K562 (cell line): ENCODE data around the gene RNF11. TPM values are rescaled to one million over a fixed set of nuclear protein-coding genes. Genes with fewer than 3 reads are reported as not detected.

Source experiments
- ATAC-seq: fragments of 200-7000 bp; cut with Tn5 transposase; 3 replicates; pipeline ENCODE4 v1.9.1; 2020; ENCODE audit warnings: moderate library complexity
- BruUV-seq: library from RNA; stranded (reverse); fragments of 400-500 nt; replicated peaks from 2 replicates; lab custom pipeline; 2021; lab: Mats Ljungman, UMichigan
- CTCF ChIA-PET: fragments of 300-600 bp; formaldehyde crosslinking; extraction: SDS; loops from one replicate; lab custom pipeline; 2021; ENCODE audit warnings: low intra/inter-chr PET ratio; lab: Yijun Ruan, JAX
- POLR2A ChIA-PET: fragments of 300-600, 350-650 bp; sonication (Branson Sonifier 250); formaldehyde crosslinking; extraction: SDS; loops from one replicate; lab custom pipeline; 2021; ENCODE audit warnings: antibody characterized with exemption, inconsistent platforms; lab: Yijun Ruan, JAX
- DNase-seq, 4 experiments: peaks; one replicate each; pipeline versions ENCODE4 v3.0.0 to v3.0.0-alpha.2; 2011 to 2018; ENCODE audit warnings: low spot score in 3 of 4, mixed read lengths in 3 of 4; ENCODE audit errors: extremely low read depth in 1 of 4
- FAIRE-seq: peaks from 2 replicates; lab custom pipeline; 2011; peaks lifted over from hg19 to GRCh38; lab: Jason Lieb, UNC
- H2AFZ ChIP-seq: 2 replicates; pipeline ENCODE4 v1.6.0; 2011; ENCODE audit warnings: low read depth, low read length, control low read depth, inconsistent platforms
- H3K27ac ChIP-seq: fragments of 200-600 bp; 3 replicates; pipeline ENCODE4 v1.8.0; 2011; ENCODE audit warnings: low read depth, mild to moderate bottlenecking, control low read depth, inconsistent platforms, low read length, moderate library complexity, mixed read lengths; ENCODE audit errors: extremely low read depth
- H3K27me3 ChIP-seq, 2 experiments: fragments of 300-600 bp in 1 of 2; 2 replicates in 1 of 2; 3 replicates in 1 of 2; pipeline versions ENCODE4 v1.6.0 to v1.8.0; 2011; ENCODE audit warnings: inconsistent platforms in 2 of 2, low read length in 2 of 2, mild to moderate bottlenecking in 1 of 2, mixed read lengths in 1 of 2, moderate library complexity in 1 of 2; ENCODE audit not compliant: control insufficient read depth in 2 of 2, insufficient read depth in 2 of 2
- H3K36me3 ChIP-seq: fragments of 300-600 bp; 3 replicates; pipeline ENCODE4 v1.8.0; 2011; ENCODE audit warnings: mild to moderate bottlenecking, low read length, inconsistent platforms; ENCODE audit not compliant: control insufficient read depth, insufficient read depth
- H3K4me1 ChIP-seq, 2 experiments: fragments of 200-600 bp in 1 of 2; replicated peaks in 1 of 2; 2 replicates in 1 of 2; 3 replicates in 1 of 2; pipeline versions ENCODE4 v1.5.1 to v1.8.0; 2011; ENCODE audit warnings: inconsistent platforms in 2 of 2, low read length in 2 of 2, mild to moderate bottlenecking in 1 of 2, mixed read lengths in 1 of 2, moderate library complexity in 1 of 2; ENCODE audit not compliant: control insufficient read depth in 2 of 2, insufficient read depth in 2 of 2
- H3K4me2 ChIP-seq: 2 replicates; pipeline ENCODE4 v1.6.1; 2011; ENCODE audit warnings: low read length, control low read depth, inconsistent platforms, mixed read lengths; ENCODE audit not compliant: insufficient read depth
- H3K4me3 ChIP-seq: fragments of 200-600 bp; sonication (generic), shearing (Covaris generic); 2 replicates; pipeline ENCODE4 v1.5.1; 2016; ENCODE audit warnings: control low read depth, inconsistent platforms
- H3K79me2 ChIP-seq: fragments of 200-600 bp; 3 replicates; pipeline ENCODE4 v1.8.0; 2011; ENCODE audit warnings: low read length, inconsistent platforms; ENCODE audit not compliant: control insufficient read depth, insufficient read depth
- H3K9ac ChIP-seq, 2 experiments: 2 replicates each; pipeline versions ENCODE4 v1.6.0 to v1.6.1; 2011; ENCODE audit warnings: low read depth in 2 of 2, low read length in 2 of 2, control low read depth in 1 of 2, inconsistent platforms in 1 of 2, mild to moderate bottlenecking in 1 of 2, mixed read lengths in 1 of 2; ENCODE audit not compliant: insufficient read depth in 1 of 2
- H3K9me1 ChIP-seq: one replicate; pipeline ENCODE4 v1.6.0; 2011; ENCODE audit warnings: inconsistent platforms, mild to moderate bottlenecking, low read length, moderate library complexity; ENCODE audit not compliant: control insufficient read depth, insufficient read depth
- H3K9me3 ChIP-seq: replicated peaks from 2 replicates; pipeline ENCODE4 v1.5.1; 2011; ENCODE audit warnings: low read depth, low read length, inconsistent platforms; ENCODE audit not compliant: control insufficient read depth, insufficient read depth
- H4K20me1 ChIP-seq: replicated peaks from 2 replicates; pipeline ENCODE4 v1.6.1; 2011; ENCODE audit warnings: low read length, inconsistent platforms, mixed read lengths; ENCODE audit not compliant: control insufficient read depth, insufficient read depth
- FOXK1 ChIP-seq: sonication (generic); formaldehyde crosslinking; IDR thresholded peaks from 2 replicates; pipeline ENCODE4 v1.8.0; 2022; ENCODE audit warnings: missing genetic modification reagents, mild to moderate bottlenecking, borderline replicate concordance
- PTRF ChIP-seq: fragments of 450-650 bp; IDR thresholded peaks from 2 replicates; pipeline ENCODE4 v1.6.1; 2016; ENCODE audit warnings: mild to moderate bottlenecking, missing genetic modification characterization, missing compliant biosample characterization
- STAG1 ChIP-seq: sonication (generic); formaldehyde crosslinking; IDR thresholded peaks from 2 replicates; pipeline ENCODE4 v1.5.0; 2020; ENCODE audit warnings: missing genetic modification reagents, borderline replicate concordance
- TARDBP ChIP-seq: fragments of 450-650 bp; IDR thresholded peaks from 2 replicates; pipeline ENCODE4 v1.6.1; 2016
- TCF7L2 ChIP-seq: fragments of 150-350 bp; IDR thresholded peaks from 2 replicates; pipeline ENCODE4 v1.6.1; 2016; ENCODE audit warnings: low read depth, mild to moderate bottlenecking, low read length, moderate library complexity
- ZBTB8A ChIP-seq: fragments of 450-650 bp; IDR thresholded peaks from 2 replicates; pipeline ENCODE4 v1.6.1; 2018; ENCODE audit warnings: mild to moderate bottlenecking, moderate library complexity; ENCODE audit not compliant: partially characterized antibody
- ZNF551 ChIP-seq: fragments of 250-450 bp; sonication (Bioruptor Pico); IDR thresholded peaks from 2 replicates; pipeline ENCODE4 v1.5.0; 2021; ENCODE audit warnings: mild to moderate bottlenecking, moderate library complexity
- ZNF589 ChIP-seq: fragments of 200-800 bp; sonication (Bioruptor generic); IDR thresholded peaks from 2 replicates; pipeline ENCODE4 v1.6.1; 2016; ENCODE audit warnings: low read depth, missing genetic modification characterization, missing compliant biosample characterization
- ZSCAN29 ChIP-seq: fragments of 450-650 bp; IDR thresholded peaks from 2 replicates; pipeline ENCODE4 v1.6.1; 2017
- WGBS: fragments of 100-300 bp; shearing (Covaris generic); methylation state at CpG from one replicate; pipeline ENCODE4 v1.1.6; 2016; ENCODE audit warnings: low coverage, mixed read lengths; ENCODE audit not compliant: insufficient coverage; ENCODE audit errors: missing lambda C conversion rate; 5-methylcytosine and 5-hydroxymethylcytosine counted together
- in situ Hi-C: fragments of 300-500 bp; cut with MboI; formaldehyde crosslinking; loops from 4 replicates; pipeline ENCODE4 v1.15.0; 2018; ENCODE audit warnings: inconsistent platforms, mixed read lengths
- intact Hi-C: fragments of 100-400 bp; cut with micrococcal nuclease; formaldehyde crosslinking; loops from 2 replicates; pipeline ENCODE4 v1.14.2; 2022
- polyA plus RNA-seq, 8 experiments: library from polyadenylated mRNA; depleted of rRNA in 4 of 8; stranded (reverse) in 5 of 8; unstranded in 3 of 8; fragments of >200 nt; fragmentation: Nextera tagmentation in 2 of 8; fragmentation: Illumina TruSeq in 1 of 8; extraction: Ambion mirVana in 2 of 8; extraction: Trizol in 1 of 8; gene quantifications; 2 replicates each; pipeline versions ENCODE4 v1.2.1 to v1.2.3, GENCODE V29; 2011 to 2014; ENCODE audit warnings: inconsistent platforms in 1 of 8, missing spikeins in 1 of 8
- total RNA-seq, 7 experiments: library from RNA; depleted of rRNA in 6 of 7; stranded (reverse); fragments of >200 nt in 6 of 7; fragmentation: Illumina TruSeq in 2 of 7; extraction: Trizol in 2 of 7; gene quantifications; 2 replicates each; pipeline versions ENCODE4 v1.2.1 to v1.2.3, GENCODE V29; 2011 to 2021; ENCODE audit warnings: low replicate concordance in 1 of 7
- TF ChIP-seq, protein P1 (sequence below): IDR thresholded peaks from 2 replicates; pipeline ENCODE4 v1.6.1; 2011; ENCODE audit warnings: borderline replicate concordance, low read depth, mild to moderate bottlenecking, moderate library complexity, low read length; ENCODE audit not compliant: insufficient read depth, poor library complexity, severe bottlenecking
- TF ChIP-seq, protein P2 (sequence below): fragments of 150-350 bp; IDR thresholded peaks from 2 replicates; pipeline ENCODE4 v1.6.1; 2014; ENCODE audit warnings: low read depth, mild to moderate bottlenecking, low read length, borderline replicate concordance
- TF ChIP-seq, protein P3 (sequence below): sonication (generic); formaldehyde crosslinking; IDR thresholded peaks from 2 replicates; pipeline ENCODE4 v1.8.0; 2022; ENCODE audit warnings: mild to moderate bottlenecking, low read depth, missing genetic modification reagents

The RNF11 gene
- total and polyA plus RNA-seq, 9 of the 15 experiments (the other 6 are each of a cell fraction or from before 2014, with no cell fraction given) = 5.7 to 34.3 (median 23.1) TPM

DNA sequence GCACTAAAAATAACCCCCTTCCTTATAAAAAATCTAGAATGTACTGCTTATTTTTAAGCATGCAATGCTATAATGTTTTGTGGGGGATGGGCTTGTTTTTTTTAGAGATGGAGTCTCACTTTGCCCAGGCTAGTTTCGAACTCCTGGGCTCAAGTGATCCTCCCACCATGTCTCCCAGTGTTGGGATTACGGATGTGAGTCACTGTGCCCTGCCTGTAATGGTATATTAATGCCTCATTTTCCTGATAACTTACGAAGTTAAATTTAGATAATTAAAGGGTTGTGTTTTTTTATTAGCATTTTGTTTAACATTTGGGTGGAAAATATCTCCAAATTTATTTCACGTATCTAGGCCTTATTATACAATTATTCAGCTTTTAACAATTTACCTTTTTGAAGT lies 6.5 kb downstream of the RNF11 start:
- H3K27me3 ChIP-seq = no peaks in the 10 kb centered on the region
- peaks cover 41% of the 10 kb centered on the region for H4K20me1 ChIP-seq
- ATAC-seq (no peak), FAIRE-seq (no peak), DNase-seq (no peak)
- no TSS peak for BruUV-seq
- peaks cover 4% of the 10 kb centered on the region for H3K9me1 ChIP-seq
- POLR2A ChIA-PET = interaction anchor here (1.2 kb wide), 1 partner anchor 18 kb away, joined by 3 read pairs; no protein-coding TSS in a partner anchor
- H3K9me3 ChIP-seq = no peaks in the 10 kb centered on the region
- CTCF ChIA-PET = no interaction called here
- intact Hi-C loops (no loop called here), in situ Hi-C loops (no loop called here)
- no peak overlapping the region for H3K9ac ChIP-seq
- peaks cover 92% of the 10 kb centered on the region for H3K79me2 ChIP-seq
- H2AFZ ChIP-seq = no peak overlapping the region
- H3K27ac ChIP-seq = no peak overlapping the region
- H3K4me2 ChIP-seq = no peak overlapping the region
- peaks cover 4% of the 10 kb centered on the region; the same call in 2 of the 3 replicates for H3K36me3 ChIP-seq
- peaks cover 3 to 21% of the 10 kb centered on the region in 2 experiments; a peak in 3 of 5 replicates for H3K4me1 ChIP-seq
- 75% methylated on average over 4 of the region's 4 CpGs for WGBS
- no peak overlapping the region for H3K4me3 ChIP-seq
- TF ChIP-seq ZBTB8A = no peak
- no peak for TF ChIP-seq ZNF589 (CRISPR knock-in tag)
- TF ChIP-seq ZSCAN29 = no peak
- no peak for TF ChIP-seq STAG1
- TF ChIP-seq ZNF551 (CRISPR knock-in tag) = no peak
- TF ChIP-seq, protein P1, sequence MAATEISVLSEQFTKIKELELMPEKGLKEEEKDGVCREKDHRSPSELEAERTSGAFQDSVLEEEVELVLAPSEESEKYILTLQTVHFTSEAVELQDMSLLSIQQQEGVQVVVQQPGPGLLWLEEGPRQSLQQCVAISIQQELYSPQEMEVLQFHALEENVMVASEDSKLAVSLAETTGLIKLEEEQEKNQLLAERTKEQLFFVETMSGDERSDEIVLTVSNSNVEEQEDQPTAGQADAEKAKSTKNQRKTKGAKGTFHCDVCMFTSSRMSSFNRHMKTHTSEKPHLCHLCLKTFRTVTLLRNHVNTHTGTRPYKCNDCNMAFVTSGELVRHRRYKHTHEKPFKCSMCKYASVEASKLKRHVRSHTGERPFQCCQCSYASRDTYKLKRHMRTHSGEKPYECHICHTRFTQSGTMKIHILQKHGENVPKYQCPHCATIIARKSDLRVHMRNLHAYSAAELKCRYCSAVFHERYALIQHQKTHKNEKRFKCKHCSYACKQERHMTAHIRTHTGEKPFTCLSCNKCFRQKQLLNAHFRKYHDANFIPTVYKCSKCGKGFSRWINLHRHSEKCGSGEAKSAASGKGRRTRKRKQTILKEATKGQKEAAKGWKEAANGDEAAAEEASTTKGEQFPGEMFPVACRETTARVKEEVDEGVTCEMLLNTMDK = no peak
- no peak for TF ChIP-seq PTRF (tag)
- TF ChIP-seq FOXK1 (CRISPR knock-in tag) = no peak
- TF ChIP-seq TARDBP = no peak
- TF ChIP-seq, protein P2, sequence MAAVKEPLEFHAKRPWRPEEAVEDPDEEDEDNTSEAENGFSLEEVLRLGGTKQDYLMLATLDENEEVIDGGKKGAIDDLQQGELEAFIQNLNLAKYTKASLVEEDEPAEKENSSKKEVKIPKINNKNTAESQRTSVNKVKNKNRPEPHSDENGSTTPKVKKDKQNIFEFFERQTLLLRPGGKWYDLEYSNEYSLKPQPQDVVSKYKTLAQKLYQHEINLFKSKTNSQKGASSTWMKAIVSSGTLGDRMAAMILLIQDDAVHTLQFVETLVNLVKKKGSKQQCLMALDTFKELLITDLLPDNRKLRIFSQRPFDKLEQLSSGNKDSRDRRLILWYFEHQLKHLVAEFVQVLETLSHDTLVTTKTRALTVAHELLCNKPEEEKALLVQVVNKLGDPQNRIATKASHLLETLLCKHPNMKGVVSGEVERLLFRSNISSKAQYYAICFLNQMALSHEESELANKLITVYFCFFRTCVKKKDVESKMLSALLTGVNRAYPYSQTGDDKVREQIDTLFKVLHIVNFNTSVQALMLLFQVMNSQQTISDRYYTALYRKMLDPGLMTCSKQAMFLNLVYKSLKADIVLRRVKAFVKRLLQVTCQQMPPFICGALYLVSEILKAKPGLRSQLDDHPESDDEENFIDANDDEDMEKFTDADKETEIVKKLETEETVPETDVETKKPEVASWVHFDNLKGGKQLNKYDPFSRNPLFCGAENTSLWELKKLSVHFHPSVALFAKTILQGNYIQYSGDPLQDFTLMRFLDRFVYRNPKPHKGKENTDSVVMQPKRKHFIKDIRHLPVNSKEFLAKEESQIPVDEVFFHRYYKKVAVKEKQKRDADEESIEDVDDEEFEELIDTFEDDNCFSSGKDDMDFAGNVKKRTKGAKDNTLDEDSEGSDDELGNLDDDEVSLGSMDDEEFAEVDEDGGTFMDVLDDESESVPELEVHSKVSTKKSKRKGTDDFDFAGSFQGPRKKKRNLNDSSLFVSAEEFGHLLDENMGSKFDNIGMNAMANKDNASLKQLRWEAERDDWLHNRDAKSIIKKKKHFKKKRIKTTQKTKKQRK = no peak
- TF ChIP-seq, protein P3, sequence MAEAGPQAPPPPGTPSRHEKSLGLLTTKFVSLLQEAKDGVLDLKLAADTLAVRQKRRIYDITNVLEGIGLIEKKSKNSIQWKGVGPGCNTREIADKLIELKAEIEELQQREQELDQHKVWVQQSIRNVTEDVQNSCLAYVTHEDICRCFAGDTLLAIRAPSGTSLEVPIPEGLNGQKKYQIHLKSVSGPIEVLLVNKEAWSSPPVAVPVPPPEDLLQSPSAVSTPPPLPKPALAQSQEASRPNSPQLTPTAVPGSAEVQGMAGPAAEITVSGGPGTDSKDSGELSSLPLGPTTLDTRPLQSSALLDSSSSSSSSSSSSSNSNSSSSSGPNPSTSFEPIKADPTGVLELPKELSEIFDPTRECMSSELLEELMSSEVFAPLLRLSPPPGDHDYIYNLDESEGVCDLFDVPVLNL (CRISPR knock-in tag) = no peak
- no peak for TF ChIP-seq TCF7L2
